Measurements from ENCODE around the gene PCCA.
"Not testable (repeated sequence)": the region's sequence is repeated elsewhere in the genome, so short reads cannot be mapped to it uniquely, and the experiment has no call there.

PCCA gene

GRCh38 chr13:100069278-100069677 lies 19.6 kb upstream of the PCCA start:
- H3K27me3 ChIP-seq (replicated peaks; ENCODE audit: control insufficient read depth, insufficient read depth, low read length): no peaks in the 10 kb centered on the region
- no peak overlapping the region for H3K4me3 ChIP-seq (ENCODE audit: low read length)
- H3K9ac ChIP-seq (ENCODE audit: low read length): no peak overlapping the region
- H3K4me1 ChIP-seq (ENCODE audit: control insufficient read depth, insufficient read depth, low read length): peaks cover 9% of the 10 kb centered on the region
- H3K9me3 ChIP-seq (ENCODE audit: control insufficient read depth, low read length): no peaks in the 10 kb centered on the region
- no peaks in the 10 kb centered on the region for H3K36me3 ChIP-seq (ENCODE audit: control insufficient read depth, insufficient read depth, low read length, severe bottlenecking)
- DNase-seq (ENCODE audit: low read depth): peak; percentile 87

- Histone ChIP-seq H3K4me3 (ENCODE audit: low read length) (no peak overlapping the region), H3K9ac (ENCODE audit: low read length) (no peak overlapping the region), H3K36me3 (ENCODE audit: control insufficient read depth, insufficient read depth, low read length, severe bottlenecking) (no peaks in the 10 kb centered on the region), H3K27me3 (replicated peaks; ENCODE audit: control insufficient read depth, insufficient read depth, low read length) (no peaks in the 10 kb centered on the region), H3K4me1 (ENCODE audit: control insufficient read depth, insufficient read depth, low read length) (peaks cover 11% of the 10 kb centered on the region), H3K9me3 (ENCODE audit: control insufficient read depth, low read length) (no peaks in the 10 kb centered on the region)
- DNase-seq (ENCODE audit: low read depth): no peak
These were observed 12.9 kb upstream of the PCCA start for GRCh38 chr13:100075700-100076587.

- peaks cover 11% of the 10 kb centered on the region for H3K4me1 ChIP-seq (ENCODE audit: control insufficient read depth, insufficient read depth, low read length)
- not testable (repeated sequence) for H3K36me3 ChIP-seq (ENCODE audit: control insufficient read depth, insufficient read depth, low read length, severe bottlenecking); H3K27me3 ChIP-seq (replicated peaks; ENCODE audit: control insufficient read depth, insufficient read depth, low read length); H3K9me3 ChIP-seq (ENCODE audit: control insufficient read depth, low read length); H3K9ac ChIP-seq (ENCODE audit: low read length); DNase-seq (ENCODE audit: low read depth); H3K4me3 ChIP-seq (ENCODE audit: low read length)
These were observed 9.9 kb upstream of the PCCA start for GRCh38 chr13:100079003-100079402.

- not testable (repeated sequence) for H3K27me3 ChIP-seq (replicated peaks; ENCODE audit: control insufficient read depth, insufficient read depth, low read length); DNase-seq (ENCODE audit: low read depth); H3K9me3 ChIP-seq (ENCODE audit: control insufficient read depth, low read length)
These were observed 5.5 kb upstream of the PCCA start for GRCh38 chr13:100083401-100083800.

GRCh38 chr13:100088273-100088643 lies 635 bp upstream of the PCCA start:
- Histone ChIP-seq H3K9me3 (ENCODE audit: control insufficient read depth, low read length) (no peaks in the 10 kb centered on the region), H3K4me1 (ENCODE audit: control insufficient read depth, insufficient read depth, low read length) (peaks cover 28% of the 10 kb centered on the region), H3K4me3 (ENCODE audit: low read length) (peak overlapping the region; percentile 90), H3K27me3 (replicated peaks; ENCODE audit: control insufficient read depth, insufficient read depth, low read length) (no peaks in the 10 kb centered on the region), H3K9ac (ENCODE audit: low read length) (peak overlapping the region; percentile 92), H3K36me3 (ENCODE audit: control insufficient read depth, insufficient read depth, low read length, severe bottlenecking) (peaks cover 8% of the 10 kb centered on the region)
- no peak for DNase-seq (ENCODE audit: low read depth)

More at GRCh38 chr13:100083401-100083800, 5.5 kb upstream of the PCCA start:
- H3K9ac ChIP-seq (ENCODE audit: low read length); H3K4me3 ChIP-seq (ENCODE audit: low read length); H3K36me3 ChIP-seq (ENCODE audit: control insufficient read depth, insufficient read depth, low read length, severe bottlenecking): not testable (repeated sequence)
- H3K4me1 ChIP-seq (ENCODE audit: control insufficient read depth, insufficient read depth, low read length): peaks cover 10% of the 10 kb centered on the region

- H3K9ac ChIP-seq (ENCODE audit: low read length): peak overlapping the region; percentile 92
- H3K9me3 ChIP-seq (ENCODE audit: control insufficient read depth, low read length): no peaks in the 10 kb centered on the region
- H3K4me1 ChIP-seq (ENCODE audit: control insufficient read depth, insufficient read depth, low read length): peaks cover 28% of the 10 kb centered on the region
- H3K27me3 ChIP-seq (replicated peaks; ENCODE audit: control insufficient read depth, insufficient read depth, low read length): no peaks in the 10 kb centered on the region
- H3K36me3 ChIP-seq (ENCODE audit: control insufficient read depth, insufficient read depth, low read length, severe bottlenecking): peaks cover 8% of the 10 kb centered on the region
- peak; percentile 53 for DNase-seq (ENCODE audit: low read depth)
- H3K4me3 ChIP-seq (ENCODE audit: low read length): peak overlapping the region; percentile 90
These were observed 656 bp downstream of the PCCA start for GRCh38 chr13:100089465-100090032.

GRCh38 chr13:100090861-100091260 lies 2.0 kb downstream of the PCCA start:
- no peak overlapping the region for H3K4me3 ChIP-seq (ENCODE audit: low read length)
- peaks cover 28% of the 10 kb centered on the region for H3K4me1 ChIP-seq (ENCODE audit: control insufficient read depth, insufficient read depth, low read length)
- H3K36me3 ChIP-seq (ENCODE audit: control insufficient read depth, insufficient read depth, low read length, severe bottlenecking): peaks cover 8% of the 10 kb centered on the region
- H3K9me3 ChIP-seq (ENCODE audit: control insufficient read depth, low read length): no peaks in the 10 kb centered on the region
- no peak overlapping the region for H3K9ac ChIP-seq (ENCODE audit: low read length)
- H3K27me3 ChIP-seq (replicated peaks; ENCODE audit: control insufficient read depth, insufficient read depth, low read length): no peaks in the 10 kb centered on the region
- no peak for DNase-seq (ENCODE audit: low read depth)

GRCh38 chr13:100091391-100091790 lies 2.5 kb downstream of the PCCA start:
- Histone ChIP-seq H3K4me3 (ENCODE audit: low read length) (no peak overlapping the region), H3K9ac (ENCODE audit: low read length) (no peak overlapping the region), H3K36me3 (ENCODE audit: control insufficient read depth, insufficient read depth, low read length, severe bottlenecking) (peaks cover 5% of the 10 kb centered on the region), H3K9me3 (ENCODE audit: control insufficient read depth, low read length) (no peaks in the 10 kb centered on the region), H3K4me1 (ENCODE audit: control insufficient read depth, insufficient read depth, low read length) (peaks cover 28% of the 10 kb centered on the region), H3K27me3 (replicated peaks; ENCODE audit: control insufficient read depth, insufficient read depth, low read length) (no peaks in the 10 kb centered on the region)
- no peak for DNase-seq (ENCODE audit: low read depth)

GRCh38 chr13:100092273-100092672 lies 3.4 kb downstream of the PCCA start:
- DNase-seq (ENCODE audit: low read depth); H3K4me3 ChIP-seq (ENCODE audit: low read length); H3K9me3 ChIP-seq (ENCODE audit: control insufficient read depth, low read length); H3K27me3 ChIP-seq (replicated peaks; ENCODE audit: control insufficient read depth, insufficient read depth, low read length); H3K9ac ChIP-seq (ENCODE audit: low read length); H3K36me3 ChIP-seq (ENCODE audit: control insufficient read depth, insufficient read depth, low read length, severe bottlenecking): not testable (repeated sequence)
- peaks cover 26% of the 10 kb centered on the region for H3K4me1 ChIP-seq (ENCODE audit: control insufficient read depth, insufficient read depth, low read length)

GRCh38 chr13:100095498-100095897 lies 6.6 kb downstream of the PCCA start:
- Histone ChIP-seq H3K9me3 (ENCODE audit: control insufficient read depth, low read length) (no peaks in the 10 kb centered on the region), H3K4me3 (ENCODE audit: low read length) (no peak overlapping the region), H3K36me3 (ENCODE audit: control insufficient read depth, insufficient read depth, low read length, severe bottlenecking) (peaks cover 5% of the 10 kb centered on the region), H3K27me3 (replicated peaks; ENCODE audit: control insufficient read depth, insufficient read depth, low read length) (no peaks in the 10 kb centered on the region), H3K4me1 (ENCODE audit: control insufficient read depth, insufficient read depth, low read length) (peaks cover 21% of the 10 kb centered on the region), H3K9ac (ENCODE audit: low read length) (no peak overlapping the region)
- DNase-seq (ENCODE audit: low read depth): no peak

GRCh38 chr13:100096526-100096925 lies 7.6 kb downstream of the PCCA start:
- H3K9ac ChIP-seq (ENCODE audit: low read length): no peak overlapping the region
- H3K4me3 ChIP-seq (ENCODE audit: low read length): no peak overlapping the region
- peaks cover 5% of the 10 kb centered on the region for H3K36me3 ChIP-seq (ENCODE audit: control insufficient read depth, insufficient read depth, low read length, severe bottlenecking)
- H3K27me3 ChIP-seq (replicated peaks; ENCODE audit: control insufficient read depth, insufficient read depth, low read length): no peaks in the 10 kb centered on the region
- DNase-seq (ENCODE audit: low read depth): no peak
- peaks cover 19% of the 10 kb centered on the region for H3K4me1 ChIP-seq (ENCODE audit: control insufficient read depth, insufficient read depth, low read length)
- H3K9me3 ChIP-seq (ENCODE audit: control insufficient read depth, low read length): no peaks in the 10 kb centered on the region
